Epithelial cell of esophagus (primary cell): ENCODE data around the gene CFAP54.

Source experiments
- DNase-seq: peaks from one replicate; pipeline ENCODE4 v3.0.0; 2010; ENCODE audit warnings: low read depth
- H3K4me3 ChIP-seq: 2 replicates; pipeline ENCODE4 v1.5.1; 2011; ENCODE audit warnings: mild to moderate bottlenecking, low read length, control low read depth
- CTCF ChIP-seq: IDR thresholded peaks from 2 replicates; pipeline ENCODE4 v1.5.1; 2011; ENCODE audit warnings: low read depth, mild to moderate bottlenecking, low read length, control low read depth, inconsistent platforms; ENCODE audit not compliant: insufficient read depth; ENCODE audit errors: missing control alignments

CFAP54 gene

GRCh38 chr12:96889273-96889933 lies 400.0 kb downstream of the CFAP54 start:
- peak; percentile 91 for DNase-seq
- H3K4me3 ChIP-seq = no peak overlapping the region
- no peak for TF ChIP-seq CTCF

- no peak for DNase-seq
- H3K4me3 ChIP-seq = no peak overlapping the region
- no peak for TF ChIP-seq CTCF
Observed at GRCh38 chr12:96890331-96890730, 401.0 kb downstream of the CFAP54 start.

- no peak for TF ChIP-seq CTCF
- H3K4me3 ChIP-seq = no peak overlapping the region
- peak; percentile 60 for DNase-seq
Observed at GRCh38 chr12:96892104-96892503, 402.7 kb downstream of the CFAP54 start.

GRCh38 chr12:96897421-96897820 lies 408.0 kb downstream of the CFAP54 start:
- TF ChIP-seq CTCF = no peak
- H3K4me3 ChIP-seq = no peak overlapping the region
- DNase-seq = no peak

- no peak overlapping the region for H3K4me3 ChIP-seq
- DNase-seq = no peak
- TF ChIP-seq CTCF = no peak
Observed at GRCh38 chr12:96901175-96901574, 411.8 kb downstream of the CFAP54 start.

- no peak for DNase-seq
- no peak for TF ChIP-seq CTCF
- no peak overlapping the region for H3K4me3 ChIP-seq
Observed at GRCh38 chr12:96902076-96902475, 412.7 kb downstream of the CFAP54 start.

GRCh38 chr12:96906498-96906848 lies 417.1 kb downstream of the CFAP54 start:
- no peak for TF ChIP-seq CTCF
- H3K4me3 ChIP-seq = peak overlapping the region; percentile 91
- no peak for DNase-seq
